ENCODE data around the gene ATF4. TPM values are rescaled to one million over a fixed set of nuclear protein-coding genes. Genes with fewer than 3 reads are reported as not detected.

The ATF4 gene
- total and polyA plus RNA-seq, 2 of the 13 experiments (the other 11 are each of a cell fraction or from before 2014, with no cell fraction given) = 486 to 1,297 TPM

- TF ChIP-seq ZNF142 (CRISPR knock-in tag; IDR thresholded peaks at IDR 0.05) (no peak), ELF4 (CRISPR knock-in tag; IDR thresholded peaks at IDR 0.05; ENCODE audit: borderline replicate concordance) (peak; percentile 5; the same call in 1 of the 2 replicates), ZNF18 (CRISPR knock-in tag; IDR thresholded peaks at IDR 0.05; ENCODE audit: insufficient replicate concordance) (peak; percentile 55), ZNF124 (CRISPR knock-in tag; IDR thresholded peaks at IDR 0.05) (no peak), IRF1 (CRISPR knock-in tag; IDR thresholded peaks at IDR 0.05; ENCODE audit: low read depth) (no peak), ZBTB7B (CRISPR knock-in tag; IDR thresholded peaks at IDR 0.05) (peak; percentile 75; the same call in 1 of the 2 replicates), MEIS1 (CRISPR knock-in tag; IDR thresholded peaks at IDR 0.05; ENCODE audit: borderline replicate concordance) (0 out of 2 replicates have a peak, but pooled peaks have one; percentile 15), ZNF484 (CRISPR knock-in tag; IDR thresholded peaks at IDR 0.05; ENCODE audit: borderline replicate concordance, low read depth) (no peak), ZNF3 (CRISPR knock-in tag; IDR thresholded peaks at IDR 0.05) (no peak), AHR (CRISPR knock-in tag; IDR thresholded peaks at IDR 0.05) (no peak), ZNF10 (CRISPR knock-in tag; IDR thresholded peaks at IDR 0.05; ENCODE audit: borderline replicate concordance, low read depth) (no peak), ZNF460 (CRISPR knock-in tag; IDR thresholded peaks at IDR 0.05; ENCODE audit: borderline replicate concordance) (no peak), ZFP36L2 (CRISPR knock-in tag; IDR thresholded peaks at IDR 0.05) (no peak), NR2C2 (CRISPR knock-in tag; IDR thresholded peaks at IDR 0.05; ENCODE audit: borderline replicate concordance) (no peak), BATF2 (CRISPR knock-in tag; IDR thresholded peaks at IDR 0.05) (no peak), RBFOX2 (IDR thresholded peaks at IDR 0.05; ENCODE audit: low read depth, low read length) (peak; percentile 80), PAXIP1 (CRISPR knock-in tag; conservative IDR thresholded peaks at IDR 0.05) (no peak)
Observed at GRCh38 chr22:39519681-39520225, 609 bp upstream of the ATF4 start (continued).

Measured in HepG2 (cell line).